ENCODE data around the gene STXBP4.

DNA sequence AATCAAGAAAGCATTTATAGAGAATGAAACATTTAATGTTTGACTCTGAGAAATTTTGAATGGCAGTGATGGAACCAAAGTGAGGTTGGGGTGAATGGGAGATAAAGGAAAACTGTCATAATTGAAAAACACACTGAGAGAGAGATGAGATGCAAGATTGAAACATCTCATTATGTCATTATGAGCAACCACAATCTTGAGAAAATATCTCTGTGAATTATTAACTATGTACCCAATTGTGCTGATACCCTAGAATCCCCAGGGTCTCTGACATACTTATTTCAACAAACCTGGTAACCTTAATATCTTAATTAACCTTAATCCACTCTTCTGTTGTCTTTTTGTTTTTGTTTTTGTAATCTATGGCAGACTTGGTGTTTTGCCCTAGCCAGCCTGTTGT lies 152.7 kb downstream of the STXBP4 start:
- no peak for TF ChIP-seq CREB1 (CRISPR knock-in tag; IDR thresholded peaks at IDR 0.05)
- TF ChIP-seq, protein P1, sequence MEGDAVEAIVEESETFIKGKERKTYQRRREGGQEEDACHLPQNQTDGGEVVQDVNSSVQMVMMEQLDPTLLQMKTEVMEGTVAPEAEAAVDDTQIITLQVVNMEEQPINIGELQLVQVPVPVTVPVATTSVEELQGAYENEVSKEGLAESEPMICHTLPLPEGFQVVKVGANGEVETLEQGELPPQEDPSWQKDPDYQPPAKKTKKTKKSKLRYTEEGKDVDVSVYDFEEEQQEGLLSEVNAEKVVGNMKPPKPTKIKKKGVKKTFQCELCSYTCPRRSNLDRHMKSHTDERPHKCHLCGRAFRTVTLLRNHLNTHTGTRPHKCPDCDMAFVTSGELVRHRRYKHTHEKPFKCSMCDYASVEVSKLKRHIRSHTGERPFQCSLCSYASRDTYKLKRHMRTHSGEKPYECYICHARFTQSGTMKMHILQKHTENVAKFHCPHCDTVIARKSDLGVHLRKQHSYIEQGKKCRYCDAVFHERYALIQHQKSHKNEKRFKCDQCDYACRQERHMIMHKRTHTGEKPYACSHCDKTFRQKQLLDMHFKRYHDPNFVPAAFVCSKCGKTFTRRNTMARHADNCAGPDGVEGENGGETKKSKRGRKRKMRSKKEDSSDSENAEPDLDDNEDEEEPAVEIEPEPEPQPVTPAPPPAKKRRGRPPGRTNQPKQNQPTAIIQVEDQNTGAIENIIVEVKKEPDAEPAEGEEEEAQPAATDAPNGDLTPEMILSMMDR (IDR thresholded peaks at IDR 0.05) = no peak
- no peak for TF ChIP-seq ZNF423 (CRISPR knock-in tag; IDR thresholded peaks at IDR 0.05)
- no peak for TF ChIP-seq IRF2 (CRISPR knock-in tag; IDR thresholded peaks at IDR 0.05; ENCODE audit: borderline replicate concordance, low read depth)
- TF ChIP-seq, protein P2, sequence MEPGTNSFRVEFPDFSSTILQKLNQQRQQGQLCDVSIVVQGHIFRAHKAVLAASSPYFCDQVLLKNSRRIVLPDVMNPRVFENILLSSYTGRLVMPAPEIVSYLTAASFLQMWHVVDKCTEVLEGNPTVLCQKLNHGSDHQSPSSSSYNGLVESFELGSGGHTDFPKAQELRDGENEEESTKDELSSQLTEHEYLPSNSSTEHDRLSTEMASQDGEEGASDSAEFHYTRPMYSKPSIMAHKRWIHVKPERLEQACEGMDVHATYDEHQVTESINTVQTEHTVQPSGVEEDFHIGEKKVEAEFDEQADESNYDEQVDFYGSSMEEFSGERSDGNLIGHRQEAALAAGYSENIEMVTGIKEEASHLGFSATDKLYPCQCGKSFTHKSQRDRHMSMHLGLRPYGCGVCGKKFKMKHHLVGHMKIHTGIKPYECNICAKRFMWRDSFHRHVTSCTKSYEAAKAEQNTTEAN (CRISPR knock-in tag; IDR thresholded peaks at IDR 0.05) = no peak
- TF ChIP-seq, protein P3, sequence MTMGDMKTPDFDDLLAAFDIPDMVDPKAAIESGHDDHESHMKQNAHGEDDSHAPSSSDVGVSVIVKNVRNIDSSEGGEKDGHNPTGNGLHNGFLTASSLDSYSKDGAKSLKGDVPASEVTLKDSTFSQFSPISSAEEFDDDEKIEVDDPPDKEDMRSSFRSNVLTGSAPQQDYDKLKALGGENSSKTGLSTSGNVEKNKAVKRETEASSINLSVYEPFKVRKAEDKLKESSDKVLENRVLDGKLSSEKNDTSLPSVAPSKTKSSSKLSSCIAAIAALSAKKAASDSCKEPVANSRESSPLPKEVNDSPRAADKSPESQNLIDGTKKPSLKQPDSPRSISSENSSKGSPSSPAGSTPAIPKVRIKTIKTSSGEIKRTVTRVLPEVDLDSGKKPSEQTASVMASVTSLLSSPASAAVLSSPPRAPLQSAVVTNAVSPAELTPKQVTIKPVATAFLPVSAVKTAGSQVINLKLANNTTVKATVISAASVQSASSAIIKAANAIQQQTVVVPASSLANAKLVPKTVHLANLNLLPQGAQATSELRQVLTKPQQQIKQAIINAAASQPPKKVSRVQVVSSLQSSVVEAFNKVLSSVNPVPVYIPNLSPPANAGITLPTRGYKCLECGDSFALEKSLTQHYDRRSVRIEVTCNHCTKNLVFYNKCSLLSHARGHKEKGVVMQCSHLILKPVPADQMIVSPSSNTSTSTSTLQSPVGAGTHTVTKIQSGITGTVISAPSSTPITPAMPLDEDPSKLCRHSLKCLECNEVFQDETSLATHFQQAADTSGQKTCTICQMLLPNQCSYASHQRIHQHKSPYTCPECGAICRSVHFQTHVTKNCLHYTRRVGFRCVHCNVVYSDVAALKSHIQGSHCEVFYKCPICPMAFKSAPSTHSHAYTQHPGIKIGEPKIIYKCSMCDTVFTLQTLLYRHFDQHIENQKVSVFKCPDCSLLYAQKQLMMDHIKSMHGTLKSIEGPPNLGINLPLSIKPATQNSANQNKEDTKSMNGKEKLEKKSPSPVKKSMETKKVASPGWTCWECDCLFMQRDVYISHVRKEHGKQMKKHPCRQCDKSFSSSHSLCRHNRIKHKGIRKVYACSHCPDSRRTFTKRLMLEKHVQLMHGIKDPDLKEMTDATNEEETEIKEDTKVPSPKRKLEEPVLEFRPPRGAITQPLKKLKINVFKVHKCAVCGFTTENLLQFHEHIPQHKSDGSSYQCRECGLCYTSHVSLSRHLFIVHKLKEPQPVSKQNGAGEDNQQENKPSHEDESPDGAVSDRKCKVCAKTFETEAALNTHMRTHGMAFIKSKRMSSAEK (CRISPR knock-in tag; IDR thresholded peaks at IDR 0.05; ENCODE audit: borderline replicate concordance) = no peak
- TF ChIP-seq, protein P4, sequence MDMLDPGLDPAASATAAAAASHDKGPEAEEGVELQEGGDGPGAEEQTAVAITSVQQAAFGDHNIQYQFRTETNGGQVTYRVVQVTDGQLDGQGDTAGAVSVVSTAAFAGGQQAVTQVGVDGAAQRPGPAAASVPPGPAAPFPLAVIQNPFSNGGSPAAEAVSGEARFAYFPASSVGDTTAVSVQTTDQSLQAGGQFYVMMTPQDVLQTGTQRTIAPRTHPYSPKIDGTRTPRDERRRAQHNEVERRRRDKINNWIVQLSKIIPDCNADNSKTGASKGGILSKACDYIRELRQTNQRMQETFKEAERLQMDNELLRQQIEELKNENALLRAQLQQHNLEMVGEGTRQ (CRISPR knock-in tag; IDR thresholded peaks at IDR 0.05) = no peak
- TF ChIP-seq, protein P5, sequence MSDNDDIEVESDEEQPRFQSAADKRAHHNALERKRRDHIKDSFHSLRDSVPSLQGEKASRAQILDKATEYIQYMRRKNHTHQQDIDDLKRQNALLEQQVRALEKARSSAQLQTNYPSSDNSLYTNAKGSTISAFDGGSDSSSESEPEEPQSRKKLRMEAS (CRISPR knock-in tag; IDR thresholded peaks at IDR 0.05) = no peak
- no peak for TF ChIP-seq TEAD1 (CRISPR knock-in tag; IDR thresholded peaks at IDR 0.05)
- TF ChIP-seq, protein P6, sequence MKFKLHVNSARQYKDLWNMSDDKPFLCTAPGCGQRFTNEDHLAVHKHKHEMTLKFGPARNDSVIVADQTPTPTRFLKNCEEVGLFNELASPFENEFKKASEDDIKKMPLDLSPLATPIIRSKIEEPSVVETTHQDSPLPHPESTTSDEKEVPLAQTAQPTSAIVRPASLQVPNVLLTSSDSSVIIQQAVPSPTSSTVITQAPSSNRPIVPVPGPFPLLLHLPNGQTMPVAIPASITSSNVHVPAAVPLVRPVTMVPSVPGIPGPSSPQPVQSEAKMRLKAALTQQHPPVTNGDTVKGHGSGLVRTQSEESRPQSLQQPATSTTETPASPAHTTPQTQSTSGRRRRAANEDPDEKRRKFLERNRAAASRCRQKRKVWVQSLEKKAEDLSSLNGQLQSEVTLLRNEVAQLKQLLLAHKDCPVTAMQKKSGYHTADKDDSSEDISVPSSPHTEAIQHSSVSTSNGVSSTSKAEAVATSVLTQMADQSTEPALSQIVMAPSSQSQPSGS (CRISPR knock-in tag; IDR thresholded peaks at IDR 0.05; ENCODE audit: borderline replicate concordance, low read depth) = no peak
- TF ChIP-seq, protein P7, sequence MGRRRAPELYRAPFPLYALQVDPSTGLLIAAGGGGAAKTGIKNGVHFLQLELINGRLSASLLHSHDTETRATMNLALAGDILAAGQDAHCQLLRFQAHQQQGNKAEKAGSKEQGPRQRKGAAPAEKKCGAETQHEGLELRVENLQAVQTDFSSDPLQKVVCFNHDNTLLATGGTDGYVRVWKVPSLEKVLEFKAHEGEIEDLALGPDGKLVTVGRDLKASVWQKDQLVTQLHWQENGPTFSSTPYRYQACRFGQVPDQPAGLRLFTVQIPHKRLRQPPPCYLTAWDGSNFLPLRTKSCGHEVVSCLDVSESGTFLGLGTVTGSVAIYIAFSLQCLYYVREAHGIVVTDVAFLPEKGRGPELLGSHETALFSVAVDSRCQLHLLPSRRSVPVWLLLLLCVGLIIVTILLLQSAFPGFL (CRISPR knock-in tag; IDR thresholded peaks at IDR 0.05; ENCODE audit: borderline replicate concordance) = no peak
- TF ChIP-seq, protein P8, sequence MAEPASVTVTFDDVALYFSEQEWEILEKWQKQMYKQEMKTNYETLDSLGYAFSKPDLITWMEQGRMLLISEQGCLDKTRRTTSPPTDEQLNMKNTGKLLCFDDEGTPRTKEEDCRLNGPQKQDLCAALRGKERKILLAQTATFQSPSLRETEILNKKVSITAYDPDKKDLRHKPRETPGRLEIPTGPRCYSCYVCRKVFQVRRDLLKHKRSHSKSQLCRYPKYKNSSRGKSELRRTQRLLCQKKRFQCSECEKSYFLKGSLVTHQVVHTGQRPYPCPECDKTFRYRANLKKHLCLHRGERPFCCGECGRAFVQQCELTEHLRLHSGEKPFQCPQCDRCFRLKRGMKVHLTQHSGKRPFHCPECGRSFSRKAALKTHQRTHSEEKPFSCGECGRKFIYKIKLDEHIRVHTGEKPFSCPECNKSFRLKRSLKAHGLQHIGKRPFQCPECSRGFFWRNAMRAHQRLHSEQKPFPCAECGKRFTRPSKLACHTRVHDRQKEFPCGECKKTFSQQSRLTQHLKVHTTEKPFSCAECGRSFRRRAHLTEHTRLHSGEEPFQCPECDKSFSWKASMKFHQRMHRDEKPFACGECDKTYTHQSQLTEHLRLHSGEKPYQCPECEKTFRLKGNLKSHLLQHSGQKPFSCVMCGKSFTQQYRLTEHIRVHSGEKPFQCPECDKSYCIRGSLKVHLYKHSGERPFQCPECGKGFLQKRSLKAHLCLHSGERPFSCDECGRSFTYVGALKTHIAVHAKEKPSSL (CRISPR knock-in tag; conservative IDR thresholded peaks at IDR 0.05) = no peak
- TF ChIP-seq ZNF416 (CRISPR knock-in tag; IDR thresholded peaks at IDR 0.05) = no peak

All from WTC11 (cell line).